Neutrophil (primary cell): ENCODE data around the gene SV2C.
"Not testable (repeated sequence)": the region's sequence is repeated elsewhere in the genome, so short reads cannot be mapped to it uniquely, and the experiment has no call there.

Source experiments
- H3K27ac ChIP-seq: fragments of 200-600 bp; sonication (generic); 2 replicates; pipeline ENCODE4 v1.5.1; 2016; ENCODE audit warnings: mild to moderate bottlenecking, moderate library complexity
- H3K27me3 ChIP-seq: fragments of 200-600 bp; sonication (generic); 2 replicates; pipeline ENCODE4 v1.6.0; 2016; ENCODE audit warnings: mild to moderate bottlenecking
- H3K36me3 ChIP-seq: fragments of 200-600 bp; sonication (generic); 2 replicates; pipeline ENCODE4 v1.5.1; 2017
- H3K4me1 ChIP-seq, 2 experiments: fragments of 200-600 bp in 1 of 2; sonication (generic) in 1 of 2; 1 replicate in 1 of 2; 2 replicates in 1 of 2; pipeline versions ENCODE4 v1.5.1 to v1.6.1; 2013 to 2016; ENCODE audit warnings: low read depth in 1 of 2, low read length in 1 of 2, mild to moderate bottlenecking in 1 of 2, moderate library complexity in 1 of 2; ENCODE audit not compliant: control insufficient read depth in 1 of 2, insufficient read depth in 1 of 2
- H3K4me3 ChIP-seq, 2 experiments: fragments of 200-600 bp in 1 of 2; sonication (generic) in 1 of 2; 1 replicate in 1 of 2; 2 replicates in 1 of 2; pipeline ENCODE4 v1.5.1; 2013 to 2016; ENCODE audit warnings: low read depth in 1 of 2, low read length in 1 of 2, mild to moderate bottlenecking in 1 of 2, moderate library complexity in 1 of 2
- H3K9me3 ChIP-seq: fragments of 200-600 bp; sonication (generic); 2 replicates; pipeline ENCODE4 v1.5.1; 2016
- CTCF ChIP-seq: fragments of 200-600 bp; sonication (generic); IDR thresholded peaks from 2 replicates; pipeline ENCODE4 v1.5.1; 2016; ENCODE audit warnings: antibody characterized with exemption

SV2C gene

GRCh38 chr5:76086095-76086494, 2.9 kb downstream of the SV2C start:
- Histone ChIP-seq H3K27me3 (peaks cover 100% of the 10 kb centered on the region), H3K36me3 (no peaks in the 10 kb centered on the region), H3K4me3 (no peak overlapping the region), H3K4me1 (peaks cover 3 to 14% of the 10 kb centered on the region in 2 experiments), H3K9me3 (no peaks in the 10 kb centered on the region), H3K27ac (no peak overlapping the region)
- no peak for TF ChIP-seq CTCF

- H3K36me3 ChIP-seq, H3K9me3 ChIP-seq, H3K4me1 ChIP-seq, H3K4me3 ChIP-seq, H3K27ac ChIP-seq: not testable (repeated sequence)
- H3K27me3 ChIP-seq, result peaks cover 97% of the 10 kb centered on the region
Observed at GRCh38 chr5:76089156-76089555, 6.0 kb downstream of the SV2C start.

GRCh38 chr5:76091351-76091750, 8.2 kb downstream of the SV2C start:
- no peaks in the 10 kb centered on the region for H3K4me1 ChIP-seq
- no peak overlapping the region for H3K27ac ChIP-seq
- H3K4me3 ChIP-seq, result no peak overlapping the region
- peaks cover 90% of the 10 kb centered on the region for H3K27me3 ChIP-seq
- no peaks in the 10 kb centered on the region for H3K36me3 ChIP-seq
- no peak for TF ChIP-seq CTCF
- H3K9me3 ChIP-seq, result no peaks in the 10 kb centered on the region

GRCh38 chr5:76099286-76099702, 16.1 kb downstream of the SV2C start:
- no peak for TF ChIP-seq CTCF
- Histone ChIP-seq H3K4me1 (no peaks in the 10 kb centered on the region), H3K27me3 (peaks cover 51% of the 10 kb centered on the region), H3K9me3 (no peaks in the 10 kb centered on the region), H3K4me3 (no peak overlapping the region), H3K27ac (no peak overlapping the region), H3K36me3 (no peaks in the 10 kb centered on the region)

DNA sequence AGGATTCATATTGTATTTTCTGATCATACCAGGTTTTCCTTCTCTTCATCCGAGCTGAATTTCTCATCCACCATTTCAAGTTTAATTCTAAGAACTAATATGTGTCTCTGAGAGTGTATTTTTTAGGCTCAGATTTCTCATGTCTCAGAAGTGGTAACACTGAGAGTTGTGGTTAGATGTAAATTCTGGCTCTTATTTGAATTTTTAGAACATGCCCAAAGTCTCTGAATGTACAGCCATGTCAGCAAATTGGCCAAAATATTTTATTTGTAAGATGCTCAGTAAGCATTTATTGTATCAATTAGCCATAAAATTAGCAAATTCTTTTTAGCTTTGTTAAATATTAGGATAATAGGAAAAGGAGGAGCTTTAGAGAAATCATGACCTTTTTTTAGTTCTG, 16.6 kb downstream of the SV2C start:
- no peak overlapping the region for H3K27ac ChIP-seq
- H3K36me3 ChIP-seq, result no peaks in the 10 kb centered on the region
- H3K4me3 ChIP-seq, result no peak overlapping the region
- peaks cover 49% of the 10 kb centered on the region for H3K27me3 ChIP-seq
- TF ChIP-seq CTCF, result no peak
- H3K9me3 ChIP-seq, result no peaks in the 10 kb centered on the region
- H3K4me1 ChIP-seq, result no peaks in the 10 kb centered on the region

DNA sequence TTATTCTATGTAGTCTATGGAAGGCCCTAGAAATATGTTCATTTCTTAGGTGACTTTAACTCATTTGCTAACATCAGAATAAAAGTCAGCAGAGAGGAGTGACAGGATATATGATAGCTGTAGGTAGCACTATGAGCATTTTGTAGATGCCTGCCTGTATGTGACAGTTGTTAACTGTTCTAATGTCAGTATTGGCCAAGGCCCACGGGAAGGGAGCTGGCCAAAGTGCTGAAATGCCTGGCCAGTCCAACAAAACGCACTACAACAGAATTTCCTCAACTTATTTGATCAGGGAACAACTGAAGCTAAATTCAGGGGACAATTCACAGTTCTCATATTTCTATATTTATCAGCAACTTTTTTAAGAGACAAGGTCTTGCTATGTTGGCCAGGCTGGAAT, 20.8 kb downstream of the SV2C start:
- no peak for TF ChIP-seq CTCF
- no peaks in the 10 kb centered on the region for H3K4me1 ChIP-seq
- H3K27me3 ChIP-seq, result peaks cover 68% of the 10 kb centered on the region
- no peak overlapping the region for H3K27ac ChIP-seq
- no peaks in the 10 kb centered on the region for H3K9me3 ChIP-seq
- H3K36me3 ChIP-seq, result no peaks in the 10 kb centered on the region
- no peak overlapping the region for H3K4me3 ChIP-seq
